Stimulated activated CD8-positive, alpha-beta memory T cell treated with anti-CD3 and anti-CD28 coated beads, Interleukin-4, amount 100 ng/mL, for 24 hours (primary cell): ENCODE data around the gene EXOSC7.

Experiments
- DNase-seq: peaks from one replicate; pipeline ENCODE4 v3.0.0-alpha.2; 2020; ENCODE audit warnings: low read depth

The EXOSC7 gene

DNA sequence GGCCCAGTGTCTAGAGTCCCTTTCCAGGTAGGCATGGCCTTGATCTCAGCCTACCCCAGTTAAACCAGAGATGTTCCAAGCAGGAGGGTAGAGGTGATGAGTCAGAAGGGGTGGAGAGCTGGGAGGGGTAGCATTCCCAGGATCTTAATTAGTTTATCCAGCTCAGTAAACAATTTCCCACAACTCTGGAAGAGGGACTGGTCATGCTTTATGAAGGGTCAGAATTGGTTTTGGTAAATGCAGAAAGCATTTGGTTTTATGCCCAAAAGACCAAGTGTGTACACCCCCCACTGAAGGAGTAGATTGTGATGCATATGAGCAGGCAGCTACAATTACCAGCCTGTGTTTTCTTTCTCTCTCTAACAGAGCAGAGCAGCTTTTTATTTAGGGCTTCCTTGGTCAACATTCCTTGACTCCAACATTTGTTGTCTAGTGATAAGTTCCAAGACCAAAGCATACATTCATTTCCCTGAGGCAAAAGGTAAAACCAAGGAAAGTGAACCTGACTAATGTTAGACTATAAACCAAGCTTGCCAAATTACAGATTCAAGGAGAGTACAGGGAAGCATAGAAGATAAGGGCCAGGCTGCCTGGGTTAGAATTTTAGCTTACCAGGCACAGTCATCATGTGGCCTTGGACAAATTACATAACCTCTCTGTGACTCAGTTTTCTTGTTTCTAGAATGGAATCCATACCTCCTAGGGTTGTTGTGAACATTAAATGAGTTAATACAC is 17.6 kb downstream of the EXOSC7 start:
- no peak for DNase-seq

DNA sequence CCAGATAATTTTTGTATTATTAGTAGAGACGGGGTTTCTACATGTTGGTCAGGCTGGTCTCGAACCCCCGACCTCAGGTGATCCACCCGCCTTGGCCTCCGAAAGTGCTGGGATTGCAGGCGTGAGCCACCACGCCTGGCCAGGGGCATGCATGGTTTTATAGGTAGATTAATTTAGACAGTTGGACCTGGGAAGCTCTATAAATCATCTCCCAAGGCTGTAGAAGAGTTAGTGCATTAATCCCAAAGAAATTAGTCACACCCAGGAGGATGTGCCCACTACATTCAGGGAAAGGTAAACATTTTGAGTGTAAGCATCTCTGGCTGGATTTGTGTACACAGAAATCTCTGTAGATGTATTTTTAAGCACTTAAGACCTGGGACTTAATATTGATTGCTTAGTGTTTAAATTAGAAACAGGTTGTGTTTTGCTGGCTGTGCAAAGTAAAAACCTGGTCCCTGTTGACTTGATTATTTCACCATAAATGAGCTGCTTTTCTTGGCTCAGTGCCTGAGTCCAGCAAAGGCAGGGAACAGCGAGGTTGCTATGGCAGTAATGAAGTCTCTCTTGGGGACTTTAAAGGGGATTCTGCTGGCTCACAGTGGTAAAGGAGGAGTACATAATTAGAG is 19.2 kb downstream of the EXOSC7 start:
- DNase-seq = no peak

DNA sequence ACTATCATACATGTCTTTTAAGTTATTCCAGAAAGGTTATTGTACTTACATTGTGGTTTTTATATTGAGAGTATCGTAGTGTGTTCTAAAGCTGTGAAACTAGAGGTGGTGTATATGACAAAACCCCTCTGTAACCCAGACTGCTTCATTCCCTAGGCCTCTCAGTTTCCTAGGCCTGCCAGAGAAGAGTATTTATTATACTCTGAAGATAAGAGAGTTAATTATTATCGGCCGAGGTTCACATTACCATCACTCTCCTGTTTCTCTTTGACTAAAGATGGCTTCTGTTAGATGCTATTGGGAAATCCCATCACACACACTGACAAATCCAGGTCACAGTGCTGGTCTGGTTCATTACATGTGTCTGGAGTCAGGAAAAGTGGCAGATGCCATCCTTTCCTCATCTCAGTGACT is 20.5 kb downstream of the EXOSC7 start:
- no peak for DNase-seq

DNA sequence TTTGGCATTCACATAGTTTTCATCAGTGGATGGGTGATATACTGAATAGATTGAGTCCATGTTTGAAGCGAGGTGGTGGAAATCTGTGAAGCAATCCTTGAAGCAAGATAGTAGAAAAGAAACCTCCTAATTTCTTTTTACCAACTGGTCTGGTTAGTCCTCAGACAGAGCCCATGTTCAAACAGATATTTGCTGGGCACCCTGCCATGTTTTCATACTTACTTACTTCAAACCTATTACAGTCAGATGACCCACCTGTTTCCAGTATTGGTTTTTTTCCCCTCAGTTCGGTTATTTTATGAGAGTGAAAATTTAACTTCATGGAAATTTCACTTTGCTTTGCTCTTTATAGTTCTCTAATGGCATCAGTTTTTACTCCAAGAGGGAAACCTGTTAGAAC is 23.7 kb downstream of the EXOSC7 start:
- DNase-seq = no peak

GRCh38 chr3:45000823-45001222 is 24.8 kb downstream of the EXOSC7 start:
- DNase-seq = no peak

DNA sequence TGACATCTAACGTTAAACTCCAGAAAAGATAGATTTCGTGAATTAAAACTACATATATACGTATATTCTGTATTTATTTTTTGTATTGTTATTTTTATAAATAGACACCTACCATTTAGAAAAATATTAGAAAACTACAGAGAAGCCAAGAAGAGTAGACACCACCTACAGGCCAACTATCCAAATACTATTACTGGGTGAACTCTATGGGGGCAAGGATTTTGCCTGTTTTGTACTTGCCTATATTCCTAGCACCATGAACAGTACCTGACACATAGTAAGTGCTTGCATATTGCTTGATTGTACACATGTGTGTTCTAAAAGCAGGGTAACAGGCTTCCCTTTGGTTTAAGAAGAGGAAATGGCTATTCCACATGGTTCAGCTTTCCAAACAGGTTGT is 25.7 kb downstream of the EXOSC7 start:
- no peak for DNase-seq

DNA sequence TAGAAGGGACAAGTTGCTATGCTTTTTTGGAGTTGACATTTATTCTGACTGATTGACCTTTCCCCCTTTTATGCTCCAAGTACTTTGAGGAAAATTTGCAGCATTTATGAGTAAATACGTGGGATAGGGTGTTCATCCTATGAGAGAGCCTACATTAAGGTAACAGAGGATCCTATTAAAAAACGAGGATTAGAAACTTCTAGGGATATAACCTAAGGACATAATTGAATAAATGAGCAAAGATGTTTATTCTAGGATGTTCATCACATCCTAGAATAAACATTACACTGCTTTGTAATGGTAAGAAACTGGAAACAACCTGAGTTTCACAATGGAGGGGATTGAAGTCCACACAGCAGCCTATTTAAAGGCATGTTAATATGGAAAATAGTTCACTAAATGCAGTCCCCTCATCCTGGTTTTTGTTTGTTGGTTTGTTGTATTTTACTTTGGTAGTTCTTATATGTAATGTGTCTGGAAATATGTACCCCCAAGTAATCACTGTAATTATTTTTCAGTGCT is 26.2 kb downstream of the EXOSC7 start:
- DNase-seq = no peak

DNA sequence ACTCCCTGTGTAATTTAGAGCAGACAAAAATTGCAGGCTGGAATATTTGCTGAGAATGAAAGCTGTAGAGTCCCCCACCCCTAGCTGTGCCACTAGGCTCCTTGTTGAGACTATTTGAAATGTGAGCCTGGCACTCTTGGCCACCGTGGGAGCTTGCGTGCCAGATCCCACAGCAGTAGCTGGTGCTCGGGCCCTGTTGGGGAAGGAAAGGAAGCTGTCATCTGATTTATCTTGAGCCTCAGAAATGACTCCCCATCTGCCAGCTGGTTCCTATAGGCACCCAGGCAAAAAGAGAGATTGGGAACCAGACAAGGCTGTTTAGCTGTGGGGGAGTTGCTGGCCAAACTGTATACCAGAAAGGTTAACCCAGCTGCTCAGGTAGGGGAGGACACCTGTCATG is 26.7 kb downstream of the EXOSC7 start:
- no peak for DNase-seq

GRCh38 chr3:45003406-45003805 is 27.4 kb downstream of the EXOSC7 start:
- DNase-seq = no peak

GRCh38 chr3:45003859-45004258 is 27.8 kb downstream of the EXOSC7 start:
- no peak for DNase-seq

DNA sequence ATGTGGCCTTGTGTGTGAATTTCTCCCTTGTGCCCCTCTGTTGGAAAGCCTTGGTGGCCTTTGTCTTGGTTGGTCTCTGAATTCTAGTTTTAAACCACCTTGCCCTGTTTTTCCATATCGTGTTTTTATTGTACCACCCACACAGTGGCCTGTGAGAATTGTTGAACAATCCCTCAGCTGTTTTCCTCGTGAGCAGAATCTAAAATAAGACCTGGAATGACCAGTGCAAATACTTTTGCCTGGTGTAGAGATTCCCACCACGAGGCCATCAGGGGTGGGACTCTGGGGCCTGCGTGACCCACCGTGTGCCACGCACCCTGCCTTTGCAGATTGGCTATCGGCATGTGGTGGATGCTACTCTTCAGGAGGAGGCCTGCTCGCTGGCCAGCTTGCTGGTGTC is 31.0 kb downstream of the EXOSC7 start:
- DNase-seq = no peak

GRCh38 chr3:45008117-45008516 is 32.1 kb downstream of the EXOSC7 start:
- no peak for DNase-seq

- DNase-seq = no peak
Measured at GRCh38 chr3:45009868-45010267, 33.8 kb downstream of the EXOSC7 start.

DNA sequence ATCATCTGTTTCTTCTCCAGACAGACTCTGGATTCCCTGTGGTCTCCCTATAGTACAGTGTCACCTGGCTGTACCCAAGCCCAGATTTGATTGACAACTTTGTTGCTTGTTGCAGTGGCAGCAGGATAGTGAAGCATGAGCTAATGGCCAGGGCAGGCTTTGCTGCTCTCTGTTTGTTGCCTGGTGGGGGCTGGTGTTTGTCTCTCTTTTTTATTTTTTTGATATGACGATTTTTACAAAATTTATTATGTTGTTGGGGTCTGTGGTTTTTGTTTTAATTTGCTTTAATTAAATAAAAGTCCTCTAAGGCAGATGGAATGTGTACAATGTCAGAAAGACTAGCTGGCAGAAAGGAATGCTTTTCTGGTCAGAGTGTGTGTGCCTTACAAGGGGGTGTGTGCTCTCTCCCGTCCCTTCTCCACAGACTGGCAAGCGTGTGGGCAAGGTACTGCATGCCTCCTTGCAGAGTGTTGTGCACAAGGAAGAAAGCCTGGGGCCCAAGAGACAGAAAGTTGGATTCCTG is 34.8 kb downstream of the EXOSC7 start:
- no peak for DNase-seq

DNA sequence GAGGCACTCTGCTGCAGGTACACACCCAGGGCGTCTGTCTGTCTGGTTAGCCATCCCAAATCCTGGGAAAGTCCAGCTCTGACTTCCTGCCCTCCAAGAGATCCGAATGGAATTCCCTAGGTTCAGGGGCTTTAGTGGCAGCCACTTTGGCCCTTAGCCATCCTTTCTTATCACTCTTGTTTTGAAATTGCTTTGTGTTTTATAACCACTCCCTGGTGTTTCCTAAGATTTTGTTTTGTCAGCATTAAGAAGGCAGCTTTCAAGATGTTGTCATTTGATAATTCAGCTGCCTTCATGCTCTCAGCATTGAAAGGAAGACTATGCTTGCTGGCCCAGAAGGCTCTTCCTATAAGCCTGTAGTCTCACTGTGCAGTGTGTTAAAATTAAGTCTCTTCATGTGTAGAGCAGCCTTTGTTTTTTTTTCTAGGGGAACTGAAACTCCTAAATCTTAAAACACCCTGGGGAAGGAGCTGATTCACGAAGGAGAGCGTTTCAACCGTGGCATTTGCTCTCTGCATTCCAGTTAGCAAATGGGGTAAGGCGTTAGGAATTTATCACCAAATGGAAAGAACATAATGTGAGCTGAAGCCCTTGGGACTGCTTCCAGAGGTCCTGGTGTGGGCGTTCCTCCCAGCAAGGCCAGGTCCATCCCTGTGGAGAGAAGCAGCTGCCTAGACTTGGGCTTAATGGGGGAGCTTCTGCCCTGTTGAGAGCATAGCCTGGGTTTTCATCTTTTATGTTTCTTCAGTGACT is 35.9 kb downstream of the EXOSC7 start:
- DNase-seq = no peak

- no peak for DNase-seq
Measured at GRCh38 chr3:45012577-45012976, 36.5 kb downstream of the EXOSC7 start.

GRCh38 chr3:45016916-45017315 is 40.9 kb downstream of the EXOSC7 start:
- DNase-seq = no peak

- DNase-seq = no peak
Measured at GRCh38 chr3:45017821-45018220, 41.8 kb downstream of the EXOSC7 start.

- no peak for DNase-seq
Measured at GRCh38 chr3:45020534-45020933, 44.5 kb downstream of the EXOSC7 start.

DNA sequence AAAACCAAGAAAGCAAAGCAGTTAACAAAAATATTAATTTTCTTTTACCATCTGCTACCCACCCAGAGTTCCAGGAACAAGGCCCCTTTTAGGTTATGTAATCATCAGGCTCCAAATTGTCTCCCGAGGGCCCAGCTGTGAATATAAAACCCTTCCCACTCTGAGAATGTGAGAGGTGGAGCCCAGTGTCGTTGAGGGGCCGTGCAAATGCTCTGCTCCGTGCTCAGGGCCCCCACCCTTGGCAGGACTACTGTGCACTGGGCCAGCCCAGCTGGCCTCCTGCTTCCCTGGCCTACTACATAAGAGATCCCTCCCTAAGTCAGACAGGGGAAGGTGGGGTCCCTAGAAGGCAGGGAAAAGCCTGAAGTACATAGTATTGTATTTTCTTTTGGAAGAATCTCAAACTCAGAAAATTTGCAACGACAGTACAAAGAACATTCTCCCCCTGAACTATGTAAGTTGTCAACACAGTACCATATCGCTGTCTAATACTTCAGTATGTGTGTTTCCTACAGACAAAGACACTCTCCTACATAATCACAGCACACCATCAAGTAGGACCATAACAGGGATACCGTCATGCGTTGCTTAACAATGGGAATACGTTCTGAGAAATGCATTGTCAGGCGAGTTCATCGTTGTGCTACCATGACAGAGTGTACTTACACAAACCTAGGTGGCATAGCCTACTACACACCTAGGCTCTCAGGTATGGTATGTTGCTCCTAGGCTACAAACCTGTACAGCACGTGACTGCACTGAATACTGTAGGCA is 45.7 kb downstream of the EXOSC7 start:
- no peak for DNase-seq

GRCh38 chr3:45023675-45024074 is 47.6 kb downstream of the EXOSC7 start:
- DNase-seq = no peak
